Measurements from ENCODE around the gene DNAAF5. TPM values are rescaled to one million over a fixed set of nuclear protein-coding genes. Genes with fewer than 3 reads are reported as not detected.

The DNAAF5 gene
- total and polyA plus RNA-seq, 2 of the 13 experiments (the other 11 are each of a cell fraction or from before 2014, with no cell fraction given) = 11.9 to 21.5 TPM

- Histone ChIP-seq H2AFZ (ENCODE audit: low read length) (no peak overlapping the region), H3K79me2 (ENCODE audit: insufficient read depth, low read length) (no peaks in the 10 kb centered on the region), H3K36me3 (replicated peaks in 1 of 2; ENCODE audit: control insufficient read depth in 1 of 2, insufficient read depth in 2 of 2, low read length in 2 of 2) (peaks cover 9 to 56% of the 10 kb centered on the region in 2 experiments), H3K9ac (ENCODE audit: insufficient read depth, low read depth, low read length) (no peak overlapping the region), H3K27me3 (ENCODE audit: control insufficient read depth in 1 of 2, insufficient read depth in 2 of 2, low read length in 2 of 2) (no peaks in the 10 kb centered on the region), H3K27ac (ENCODE audit: extremely low read length, insufficient read depth, low read length) (no peak overlapping the region), H3K4me3 (replicated peaks in 1 of 3; ENCODE audit: insufficient read depth in 1 of 3, low read depth in 2 of 3, low read length in 3 of 3) (no peak overlapping the region), H3K4me2 (ENCODE audit: low read depth, low read length) (no peak overlapping the region), H3K9me3 (ENCODE audit: low read length) (no peaks in the 10 kb centered on the region), H4K20me1 (ENCODE audit: insufficient read depth, low read length) (no peaks in the 10 kb centered on the region), H3K4me1 (ENCODE audit: insufficient read depth, low read length) (no peaks in the 10 kb centered on the region)
- DNase-seq (ENCODE audit: low spot score) (no peak), FAIRE-seq (no peak), ATAC-seq (no peak)
- 95% methylated on average over 36 of the region's 36 CpGs for WGBS (ENCODE audit: low lambda C conversion rate)
- intact Hi-C loops (cut with micrococcal nuclease; ENCODE audit: unreplicated experiment) (no loop called here), in situ Hi-C loops (cut with HindIII; ENCODE audit: extremely low pct_ligation_motif_present, low pct_unique_long_range_greater_than_20kb) (no loop called here)
- ChIA-PET CTCF (ENCODE audit: low intra/inter-chr PET ratio, low total read pairs) (no interaction called here), POLR2A (no interaction called here)
- BruUV-seq (replicated peaks) = no TSS peak
- no peak for TF ChIP-seq ZNF616 (CRISPR knock-in tag; IDR thresholded peaks at IDR 0.05; ENCODE audit: low read depth)
- no peak for TF ChIP-seq ZBED4 (CRISPR knock-in tag; IDR thresholded peaks at IDR 0.05; ENCODE audit: borderline replicate concordance)
- no peak for TF ChIP-seq CHD2 (IDR thresholded peaks at IDR 0.05; ENCODE audit: low read depth, low read length)
- no peak for TF ChIP-seq GPBP1L1 (CRISPR knock-in tag; IDR thresholded peaks at IDR 0.05)
- no peak for TF ChIP-seq ZBTB7B (CRISPR knock-in tag; IDR thresholded peaks at IDR 0.05)
- no peak for TF ChIP-seq GFI1 (CRISPR knock-in tag; IDR thresholded peaks at IDR 0.05; ENCODE audit: borderline replicate concordance)
- no peak for TF ChIP-seq ELK4 (CRISPR knock-in tag; IDR thresholded peaks at IDR 0.05; ENCODE audit: borderline replicate concordance)
- TF ChIP-seq NCOA5 (CRISPR knock-in tag; IDR thresholded peaks at IDR 0.05) = no peak
- TF ChIP-seq ZNF580 (CRISPR knock-in tag; IDR thresholded peaks at IDR 0.05; ENCODE audit: borderline replicate concordance, low read depth) = no peak
- TF ChIP-seq TFDP2 (CRISPR knock-in tag; IDR thresholded peaks at IDR 0.05) = no peak
- TF ChIP-seq ZSCAN21 (CRISPR knock-in tag; IDR thresholded peaks at IDR 0.05; ENCODE audit: borderline replicate concordance) = no peak
- no peak for TF ChIP-seq NCOA1 (CRISPR knock-in tag; IDR thresholded peaks at IDR 0.05)
- TF ChIP-seq ZNF605 (CRISPR knock-in tag; IDR thresholded peaks at IDR 0.05) = no peak
- no peak for TF ChIP-seq SKI (IDR thresholded peaks at IDR 0.05; ENCODE audit: partially characterized antibody)
- TF ChIP-seq TAF15 (IDR thresholded peaks at IDR 0.05; ENCODE audit: low read depth, low read length, poor library complexity, severe bottlenecking) = no peak
These were observed 57.3 kb downstream of the DNAAF5 start for GRCh38 chr7:783556-784490.

Data from HepG2 (cell line).